ENCODE results near the gene FLVCR1. TPM values are rescaled to one million over a fixed set of nuclear protein-coding genes. Genes with fewer than 3 reads are reported as not detected.

FLVCR1 gene
- total RNA-seq, 1 donor from 2014 or later = 4.9 TPM

Other genes starting within 250 kb of the FLVCR1 start
- gene ATF3, start 249.5 kb upstream of the FLVCR1 start, total RNA-seq = 18.7 and 45.3 TPM in 2 replicates
- gene BATF3, start 158.4 kb upstream of the FLVCR1 start, total RNA-seq = 0.56 and 0.71 TPM in 2 replicates
- gene NSL1, start 66.5 kb upstream of the FLVCR1 start, total RNA-seq = 28.7 and 29.4 TPM in 2 replicates
- 13.0 and 15.6 TPM in 2 replicates for gene TATDN3, start 66.4 kb upstream of the FLVCR1 start, total RNA-seq
- gene SPATA45, start 10.6 kb upstream of the FLVCR1 start, total RNA-seq = not detected in 2 replicates
- 3.3 and 3.7 TPM in 2 replicates for gene VASH2, start 92.3 kb downstream of the FLVCR1 start, total RNA-seq
- gene ANGEL2, start 157.6 kb downstream of the FLVCR1 start, total RNA-seq = 30.5 and 34.7 TPM in 2 replicates
- gene RPS6KC1, start 193.0 kb downstream of the FLVCR1 start, total RNA-seq = 19.6 and 22.8 TPM in 2 replicates

Data from osteocyte (in vitro differentiated cells).